HG02943 (cell line): ENCODE measurements around the gene APBA1.
"Not testable (repeated sequence)": the region's sequence is repeated elsewhere in the genome, so short reads cannot be mapped to it uniquely, and the experiment has no call there.

ENCODE experiments used
- ATAC-seq: cut with Tn5 transposase; IDR thresholded peaks from one replicate; pipeline ENCODE4 v1.9.1; 2021; ENCODE audit warnings: mild to moderate bottlenecking, low read depth, moderate library complexity; ENCODE audit not compliant: unreplicated experiment

Gene APBA1

GRCh38 chr9:69454321-69454720 is 217.8 kb downstream of the APBA1 start:
- ATAC-seq = no peak

GRCh38 chr9:69453746-69454145 is 218.4 kb downstream of the APBA1 start:
- ATAC-seq = no peak

- no peak for ATAC-seq
Measured at GRCh38 chr9:69452110-69452782, 219.9 kb downstream of the APBA1 start.

- ATAC-seq = no peak
Measured at GRCh38 chr9:69446496-69446895, 225.7 kb downstream of the APBA1 start.

GRCh38 chr9:69445251-69445650 is 226.9 kb downstream of the APBA1 start:
- no peak for ATAC-seq

GRCh38 chr9:69444791-69445190 is 227.4 kb downstream of the APBA1 start:
- ATAC-seq = no peak

GRCh38 chr9:69444021-69444420 is 228.2 kb downstream of the APBA1 start:
- no peak for ATAC-seq

GRCh38 chr9:69443178-69443577 is 229.0 kb downstream of the APBA1 start:
- no peak for ATAC-seq

- no peak for ATAC-seq
Measured at GRCh38 chr9:69442486-69442885, 229.7 kb downstream of the APBA1 start.

GRCh38 chr9:69440254-69440955 is 231.8 kb downstream of the APBA1 start:
- ATAC-seq = not testable (repeated sequence)

GRCh38 chr9:69439654-69440053 is 232.5 kb downstream of the APBA1 start:
- ATAC-seq = not testable (repeated sequence)

- no peak for ATAC-seq
Measured at GRCh38 chr9:69433968-69434367, 238.2 kb downstream of the APBA1 start.

GRCh38 chr9:69433392-69433791 is 238.8 kb downstream of the APBA1 start:
- ATAC-seq = no peak

GRCh38 chr9:69432623-69433022 is 239.5 kb downstream of the APBA1 start:
- no peak for ATAC-seq

- no peak for ATAC-seq
Measured at GRCh38 chr9:69431777-69432176, 240.4 kb downstream of the APBA1 start.

GRCh38 chr9:69431203-69431602 is 241.0 kb downstream of the APBA1 start:
- ATAC-seq = no peak

- no peak for ATAC-seq
Measured at GRCh38 chr9:69430206-69430605, 242.0 kb downstream of the APBA1 start.

GRCh38 chr9:69429281-69429680 is 242.9 kb downstream of the APBA1 start:
- ATAC-seq = no peak

- no peak for ATAC-seq
Measured at GRCh38 chr9:69428017-69428785, 244.0 kb downstream of the APBA1 start.

GRCh38 chr9:69427286-69427685 is 244.9 kb downstream of the APBA1 start:
- no peak for ATAC-seq

- ATAC-seq = no peak
Measured at GRCh38 chr9:69425136-69425801, 246.9 kb downstream of the APBA1 start.
